ENCODE results near the gene TEN1. TPM values are rescaled to one million over a fixed set of nuclear protein-coding genes. Genes with fewer than 3 reads are reported as not detected.

The TEN1 gene
- total and polyA plus RNA-seq, 2 of the 13 experiments (the other 11 are each of a cell fraction or from before 2014, with no cell fraction given), result 18.0 to 21.3 TPM

- Histone ChIP-seq H3K4me3 (replicated peaks in 1 of 3; ENCODE audit: insufficient read depth in 1 of 3, low read depth in 2 of 3, low read length in 3 of 3) (no peak overlapping the region), H3K27ac (ENCODE audit: extremely low read length, insufficient read depth, low read length) (no peak overlapping the region), H2AFZ (ENCODE audit: low read length) (no peak overlapping the region), H4K20me1 (ENCODE audit: insufficient read depth, low read length) (no peaks in the 10 kb centered on the region), H3K4me2 (ENCODE audit: low read depth, low read length) (no peak overlapping the region), H3K9me3 (ENCODE audit: low read length) (no peaks in the 10 kb centered on the region), H3K36me3 (replicated peaks in 1 of 2; ENCODE audit: control insufficient read depth in 1 of 2, insufficient read depth in 2 of 2, low read length in 2 of 2) (peaks cover 0 to 6% of the 10 kb centered on the region in 2 experiments; a peak in 2 of 5 replicates), H3K79me2 (ENCODE audit: insufficient read depth, low read length) (no peaks in the 10 kb centered on the region), H3K4me1 (ENCODE audit: insufficient read depth, low read length) (peaks cover 21% of the 10 kb centered on the region), H3K9ac (ENCODE audit: insufficient read depth, low read depth, low read length) (no peak overlapping the region), H3K27me3 (ENCODE audit: control insufficient read depth in 1 of 2, insufficient read depth in 2 of 2, low read length in 2 of 2) (no peaks in the 10 kb centered on the region)
- DNase-seq (ENCODE audit: low spot score) (no peak), FAIRE-seq (no peak), ATAC-seq (no peak)
- 94% methylated on average over 20 of the region's 20 CpGs for WGBS (ENCODE audit: low lambda C conversion rate)
- POLR2A ChIA-PET, result interaction anchor here (0.6 to 1.5 kb wide), 4 partner anchors 9 to 154 kb away, joined by 3 to 5 read pairs (median 4); partner anchors contain the start of genes CDK3, MRPL38 and WBP2
- in situ Hi-C loops (cut with HindIII; ENCODE audit: extremely low pct_ligation_motif_present, low pct_unique_long_range_greater_than_20kb) (loop anchor here (5.0 kb wide), 2 partner anchors 52 to 102 kb away; no protein-coding TSS in a partner anchor), intact Hi-C loops (cut with micrococcal nuclease; ENCODE audit: unreplicated experiment) (no loop called here)
- BruUV-seq (replicated peaks), result no TSS peak
- CTCF ChIA-PET (ENCODE audit: low intra/inter-chr PET ratio, low total read pairs), result no interaction called here
- no peak for TF ChIP-seq PRPF4 (IDR thresholded peaks at IDR 0.05; ENCODE audit: low read depth, low read length, poor library complexity, severe bottlenecking)
- TF ChIP-seq ZNF569 (CRISPR knock-in tag; IDR thresholded peaks at IDR 0.05; ENCODE audit: borderline replicate concordance), result no peak
- TF ChIP-seq THYN1 (CRISPR knock-in tag; IDR thresholded peaks at IDR 0.05; ENCODE audit: borderline replicate concordance, low read depth), result no peak
- no peak for TF ChIP-seq HBP1 (CRISPR knock-in tag; IDR thresholded peaks at IDR 0.05; ENCODE audit: low read depth)
- no peak for TF ChIP-seq FOXC1 (CRISPR knock-in tag; IDR thresholded peaks at IDR 0.05; ENCODE audit: borderline replicate concordance)
- no peak for TF ChIP-seq ARHGAP35 (CRISPR knock-in tag; IDR thresholded peaks at IDR 0.05; ENCODE audit: borderline replicate concordance)
- TF ChIP-seq DPF2 (CRISPR knock-in tag; IDR thresholded peaks at IDR 0.05; ENCODE audit: borderline replicate concordance, low read depth), result no peak
- 0 out of 2 replicates have a peak, but pooled peaks have one; percentile 18 for TF ChIP-seq ZC3H13 (CRISPR knock-in tag; IDR thresholded peaks at IDR 0.05)
- no peak for TF ChIP-seq ZNF646 (CRISPR knock-in tag; IDR thresholded peaks at IDR 0.05)
- TF ChIP-seq DBP (CRISPR knock-in tag; IDR thresholded peaks at IDR 0.05; ENCODE audit: not compliant biosample characterization), result no peak
- no peak for TF ChIP-seq RNF219 (CRISPR knock-in tag; IDR thresholded peaks at IDR 0.05)
Observed at GRCh38 chr17:76009447-76009846, 30.4 kb downstream of the TEN1 start.

All from HepG2 (cell line).